Smooth muscle cell (in vitro differentiated cells): ENCODE data around the gene FBRSL1. TPM values are rescaled to one million over a fixed set of nuclear protein-coding genes. Genes with fewer than 3 reads are reported as not detected.

Experiments
- DNase-seq: peaks from one replicate; lab custom pipeline; 2025; ENCODE audit not compliant: unreplicated experiment; lab: John Stamatoyannopoulos, UW
- H2AFZ ChIP-seq: fragments of 200-600 bp; sonication (generic); 2 replicates; pipeline ENCODE4 v1.6.0; 2016; ENCODE audit warnings: antibody characterized with exemption, low read depth, mild to moderate bottlenecking
- H3F3A ChIP-seq: fragments of 200-600 bp; sonication (generic); 2 replicates; pipeline ENCODE4 v1.6.0; 2017; ENCODE audit warnings: antibody characterized with exemption, low read depth
- H3K27ac ChIP-seq: fragments of 200-600 bp; sonication (generic); 2 replicates; pipeline ENCODE4 v1.5.1; 2016; ENCODE audit warnings: low read depth, mild to moderate bottlenecking
- H3K27me3 ChIP-seq: fragments of 200-600 bp; sonication (generic); 2 replicates; pipeline ENCODE4 v1.6.1; 2016; ENCODE audit warnings: low read depth, mild to moderate bottlenecking
- H3K36me3 ChIP-seq: fragments of 200-600 bp; sonication (generic); 2 replicates; pipeline ENCODE4 v1.5.1; 2016; ENCODE audit warnings: low read depth
- H3K4me1 ChIP-seq: fragments of 200-600 bp; sonication (generic); 2 replicates; pipeline ENCODE4 v1.5.1; 2016; ENCODE audit warnings: low read depth
- H3K4me2 ChIP-seq: fragments of 200-600 bp; sonication (generic); 2 replicates; pipeline ENCODE4 v1.6.0; 2016; ENCODE audit warnings: mild to moderate bottlenecking
- H3K4me3 ChIP-seq: fragments of 200-600 bp; sonication (generic); 2 replicates; pipeline ENCODE4 v1.5.1; 2016; ENCODE audit warnings: mild to moderate bottlenecking
- H3K79me2 ChIP-seq: fragments of 200-600 bp; sonication (generic); 2 replicates; pipeline ENCODE4 v1.6.0; 2016; ENCODE audit warnings: low read depth, mild to moderate bottlenecking
- H3K9ac ChIP-seq: fragments of 200-600 bp; sonication (generic); 2 replicates; pipeline ENCODE4 v1.6.0; 2016; ENCODE audit warnings: low read depth
- H3K9me3 ChIP-seq: fragments of 200-600 bp; sonication (generic); replicated peaks from 2 replicates; pipeline ENCODE4 v1.5.1; 2016; ENCODE audit warnings: low read depth
- H4K20me1 ChIP-seq: fragments of 200-600 bp; sonication (generic); 2 replicates; pipeline ENCODE4 v1.6.0; 2016; ENCODE audit warnings: low read depth
- WGBS: methylation state at CpG from one replicate; pipeline ENCODE4 v1.1.7; 2016; ENCODE audit warnings: low lambda C conversion rate; 5-methylcytosine and 5-hydroxymethylcytosine counted together
- polyA plus RNA-seq: library from polyadenylated mRNA; unstranded; fragments of >200 nt; fragmentation: Nextera tagmentation; extraction: Ambion mirVana; gene quantifications from 2 replicates; pipeline ENCODE4 v1.2.1, GENCODE V29; 2016
- total RNA-seq: library from RNA; depleted of rRNA; stranded (reverse); fragments of >200 nt; gene quantifications from 2 replicates; pipeline ENCODE4 v1.2.3, GENCODE V29; 2014
- TF ChIP-seq, protein P1 (sequence below): fragments of 200-600 bp; sonication (generic); IDR thresholded peaks from 2 replicates; pipeline ENCODE4 v1.5.1; 2017; ENCODE audit warnings: borderline replicate concordance, mild to moderate bottlenecking, antibody characterized with exemption; ENCODE audit not compliant: insufficient read depth, poor library complexity, severe bottlenecking

The FBRSL1 gene
- total and polyA plus RNA-seq, 2 experiments from 2014 or later = 7.9 to 17.6 TPM

DNA sequence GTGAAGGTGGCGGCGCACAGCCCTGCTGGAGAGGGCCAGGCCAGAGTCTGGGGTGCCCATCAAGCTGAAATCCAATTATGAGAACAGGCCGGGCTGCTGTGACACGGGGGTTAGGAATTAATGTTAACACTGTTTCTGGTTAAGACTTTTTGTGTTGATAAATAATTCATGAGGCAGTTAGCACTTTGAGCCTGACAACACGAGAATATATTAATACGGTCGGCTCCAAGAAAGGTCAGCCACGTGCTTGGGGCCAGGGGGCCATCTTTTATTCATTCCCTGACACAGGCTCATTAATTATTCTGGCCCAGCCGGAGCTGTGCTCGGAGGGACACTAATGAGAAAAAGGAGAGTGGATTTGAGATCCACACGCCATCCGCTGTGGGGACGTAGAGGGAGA is 45.1 kb downstream of the FBRSL1 start:
- Histone ChIP-seq H3K4me3 (no peak overlapping the region), H3K27ac (no peak overlapping the region), H3K4me1 (no peaks in the 10 kb centered on the region), H3K9ac (no peak overlapping the region), H3K4me2 (no peak overlapping the region), H2AFZ (no peak overlapping the region), H3K27me3 (no peaks in the 10 kb centered on the region), H3F3A (no peaks in the 10 kb centered on the region), H4K20me1 (peaks cover 58% of the 10 kb centered on the region), H3K36me3 (no peaks in the 10 kb centered on the region), H3K79me2 (no peaks in the 10 kb centered on the region), H3K9me3 (no peaks in the 10 kb centered on the region)
- no peak for DNase-seq
- 98% methylated on average over 13 of the region's 13 CpGs for WGBS
- TF ChIP-seq, protein P1, sequence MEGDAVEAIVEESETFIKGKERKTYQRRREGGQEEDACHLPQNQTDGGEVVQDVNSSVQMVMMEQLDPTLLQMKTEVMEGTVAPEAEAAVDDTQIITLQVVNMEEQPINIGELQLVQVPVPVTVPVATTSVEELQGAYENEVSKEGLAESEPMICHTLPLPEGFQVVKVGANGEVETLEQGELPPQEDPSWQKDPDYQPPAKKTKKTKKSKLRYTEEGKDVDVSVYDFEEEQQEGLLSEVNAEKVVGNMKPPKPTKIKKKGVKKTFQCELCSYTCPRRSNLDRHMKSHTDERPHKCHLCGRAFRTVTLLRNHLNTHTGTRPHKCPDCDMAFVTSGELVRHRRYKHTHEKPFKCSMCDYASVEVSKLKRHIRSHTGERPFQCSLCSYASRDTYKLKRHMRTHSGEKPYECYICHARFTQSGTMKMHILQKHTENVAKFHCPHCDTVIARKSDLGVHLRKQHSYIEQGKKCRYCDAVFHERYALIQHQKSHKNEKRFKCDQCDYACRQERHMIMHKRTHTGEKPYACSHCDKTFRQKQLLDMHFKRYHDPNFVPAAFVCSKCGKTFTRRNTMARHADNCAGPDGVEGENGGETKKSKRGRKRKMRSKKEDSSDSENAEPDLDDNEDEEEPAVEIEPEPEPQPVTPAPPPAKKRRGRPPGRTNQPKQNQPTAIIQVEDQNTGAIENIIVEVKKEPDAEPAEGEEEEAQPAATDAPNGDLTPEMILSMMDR = no peak

DNA sequence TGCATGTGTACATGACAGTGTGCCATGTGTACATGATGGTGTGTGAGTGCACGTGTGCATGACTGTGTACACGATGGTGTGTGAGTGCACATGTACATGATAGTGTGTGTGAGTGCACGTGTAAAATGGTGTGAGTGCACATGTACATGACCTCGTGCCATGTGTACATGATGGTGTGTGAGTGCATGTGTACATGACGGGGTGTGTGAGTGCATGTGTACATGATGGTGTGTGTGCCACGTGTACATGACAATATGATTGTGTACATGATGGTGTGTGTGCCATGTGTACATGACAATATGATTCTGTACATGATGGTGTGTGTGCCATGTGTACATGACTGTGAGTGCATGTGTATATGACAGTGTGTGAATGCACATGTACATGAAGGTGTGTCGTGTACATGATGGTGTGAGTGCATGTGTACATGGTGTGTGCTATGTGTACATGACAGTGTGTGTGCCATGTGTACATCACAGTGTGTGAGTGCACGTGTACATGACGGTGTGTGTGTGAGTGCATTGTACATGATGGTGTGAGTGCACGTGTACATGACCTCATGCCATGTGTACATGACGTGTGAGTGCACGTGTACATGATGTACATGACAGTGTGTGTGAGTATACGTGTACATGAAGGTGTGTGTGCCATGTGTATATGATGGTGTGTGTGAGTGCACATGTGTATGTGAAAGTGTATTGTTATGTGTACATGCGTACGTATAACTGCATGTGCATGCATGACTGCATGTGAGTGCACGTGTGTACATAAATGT is 46.3 kb downstream of the FBRSL1 start:
- 95% methylated on average over 16 of the region's 16 CpGs for WGBS

DNA sequence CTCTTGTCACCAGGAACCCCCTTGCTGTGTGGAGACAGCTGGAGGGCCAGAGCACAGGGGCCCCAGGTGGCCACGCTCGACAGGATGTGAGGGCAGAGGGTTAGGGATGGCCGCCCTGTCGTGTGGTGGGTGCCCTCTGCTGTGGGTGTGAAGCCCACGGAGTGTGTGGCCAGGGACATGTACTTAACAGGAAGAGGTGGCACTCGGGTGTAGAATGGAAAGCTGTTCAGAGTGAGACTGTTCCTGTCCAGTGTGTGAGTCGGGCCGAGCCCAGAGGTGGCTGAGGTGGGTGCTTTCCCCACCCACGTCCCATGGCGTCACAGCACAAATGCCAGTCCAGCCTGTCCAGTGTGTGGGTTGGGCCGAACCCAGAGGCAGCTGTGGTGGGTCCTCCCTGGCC is 47.1 kb downstream of the FBRSL1 start:
- H3K4me2 ChIP-seq = no peak overlapping the region
- H3K27ac ChIP-seq = no peak overlapping the region
- H2AFZ ChIP-seq = no peak overlapping the region
- no peaks in the 10 kb centered on the region for H3K79me2 ChIP-seq
- H3F3A ChIP-seq = no peaks in the 10 kb centered on the region
- H4K20me1 ChIP-seq = peaks cover 59% of the 10 kb centered on the region
- TF ChIP-seq, protein P1 = no peak
- H3K27me3 ChIP-seq = no peaks in the 10 kb centered on the region
- no peak overlapping the region for H3K9ac ChIP-seq
- no peaks in the 10 kb centered on the region for H3K36me3 ChIP-seq
- no peak for DNase-seq
- H3K4me1 ChIP-seq = no peaks in the 10 kb centered on the region
- H3K4me3 ChIP-seq = no peak overlapping the region
- no peaks in the 10 kb centered on the region for H3K9me3 ChIP-seq
- 93% methylated on average over 11 of the region's 11 CpGs for WGBS

More for the DNA sequence above, 46.3 kb downstream of the FBRSL1 start:
- H4K20me1 ChIP-seq = peaks cover 59% of the 10 kb centered on the region
- DNase-seq = no peak
- H3K4me1 ChIP-seq = no peaks in the 10 kb centered on the region
- no peaks in the 10 kb centered on the region for H3F3A ChIP-seq
- H3K36me3 ChIP-seq = no peaks in the 10 kb centered on the region
- H3K9me3 ChIP-seq = no peaks in the 10 kb centered on the region
- H3K9ac ChIP-seq = no peak overlapping the region
- no peak overlapping the region for H3K4me3 ChIP-seq
- no peak overlapping the region for H3K4me2 ChIP-seq
- no peak overlapping the region for H2AFZ ChIP-seq
- no peak overlapping the region for H3K27ac ChIP-seq
- no peaks in the 10 kb centered on the region for H3K79me2 ChIP-seq
- no peaks in the 10 kb centered on the region for H3K27me3 ChIP-seq
- TF ChIP-seq, protein P1 = no peak
